Osteoblast (primary cell): ENCODE measurements around the gene PAN3. TPM values are rescaled to one million over a fixed set of nuclear protein-coding genes. Genes with fewer than 3 reads are reported as not detected.
A peak's percentile ranks its signal among the peaks of the same experiment; 100 is the strongest.

Experiments
- DNase-seq: peaks from one replicate; pipeline ENCODE4 v3.0.0; 2011; ENCODE audit warnings: low spot score, mixed read lengths; ENCODE audit not compliant: insufficient read length; ENCODE audit errors: missing footprints
- H2AFZ ChIP-seq: 2 replicates; pipeline ENCODE4 v1.6.0; 2011; ENCODE audit warnings: mild to moderate bottlenecking, low read length
- H3K27ac ChIP-seq: 2 replicates; pipeline ENCODE4 v1.5.1; 2011; ENCODE audit warnings: mild to moderate bottlenecking, low read depth, low read length, moderate library complexity
- H3K27me3 ChIP-seq: 2 replicates; pipeline ENCODE4 v1.6.0; 2012; ENCODE audit warnings: mild to moderate bottlenecking, control low read depth, inconsistent platforms, low read length, moderate library complexity; ENCODE audit not compliant: insufficient read depth
- H3K36me3 ChIP-seq: 2 replicates; pipeline ENCODE4 v1.5.1; 2011; ENCODE audit warnings: mild to moderate bottlenecking, low read length, control low read depth, moderate library complexity; ENCODE audit not compliant: insufficient read depth
- H3K4me1 ChIP-seq: 2 replicates; pipeline ENCODE4 v1.5.1; 2011; ENCODE audit warnings: mild to moderate bottlenecking, low read length, control low read depth, moderate library complexity; ENCODE audit not compliant: insufficient read depth
- H3K4me2 ChIP-seq: 2 replicates; pipeline ENCODE4 v1.6.0; 2011; ENCODE audit warnings: mild to moderate bottlenecking, low read length; ENCODE audit not compliant: insufficient read depth
- H3K4me3 ChIP-seq: fragments of 200-600 bp; sonication (generic); 3 replicates; pipeline ENCODE4 v1.5.1; 2012; ENCODE audit warnings: mild to moderate bottlenecking, low read length, inconsistent platforms; ENCODE audit not compliant: insufficient read depth
- H3K79me2 ChIP-seq: 2 replicates; pipeline ENCODE4 v1.6.0; 2012; ENCODE audit warnings: mild to moderate bottlenecking, low read length, control low read depth, inconsistent platforms; ENCODE audit not compliant: insufficient read depth
- H3K9me3 ChIP-seq: 2 replicates; pipeline ENCODE4 v1.5.1; 2011; ENCODE audit warnings: low read depth, low read length, control low read depth
- H4K20me1 ChIP-seq: 2 replicates; pipeline ENCODE4 v1.6.0; 2012; ENCODE audit warnings: mild to moderate bottlenecking, low read length, control low read depth; ENCODE audit not compliant: insufficient read depth
- total RNA-seq: library from RNA; depleted of rRNA; stranded (reverse); fragments of >200 nt; gene quantifications from 2 replicates; pipeline ENCODE4 v1.2.3, GENCODE V29; 2012
- TF ChIP-seq, protein P1 (sequence below): IDR thresholded peaks from 2 replicates; pipeline ENCODE4 v1.5.1; 2011; ENCODE audit warnings: mild to moderate bottlenecking, low read depth, low read length, moderate library complexity; ENCODE audit errors: extremely low read depth

PAN3 gene
- total RNA-seq, 1 donor = 27.5 TPM

DNA sequence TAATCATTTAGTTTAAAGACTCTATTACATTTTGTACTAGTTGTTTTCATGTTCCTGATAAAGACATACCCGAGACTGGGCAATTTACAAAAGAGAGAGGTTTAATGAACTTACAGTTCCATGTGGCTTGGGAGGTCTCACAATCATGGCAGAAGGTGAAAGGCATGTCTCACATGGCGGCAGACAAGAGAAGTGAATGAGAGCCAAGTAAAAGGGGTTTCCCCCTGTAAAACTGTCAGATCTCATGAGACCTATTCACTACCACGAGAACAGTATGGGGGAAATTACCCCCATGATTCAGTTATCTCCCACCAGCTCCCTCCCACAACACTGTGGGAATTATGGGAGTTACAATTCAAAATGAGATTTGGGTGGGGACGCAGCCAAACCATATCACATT lies 129.2 kb downstream of the PAN3 start:
- no peaks in the 10 kb centered on the region for H3K27me3 ChIP-seq
- H3K9me3 ChIP-seq = no peaks in the 10 kb centered on the region
- H3K36me3 ChIP-seq = peaks cover 17% of the 10 kb centered on the region
- no peaks in the 10 kb centered on the region for H3K4me1 ChIP-seq
- H2AFZ ChIP-seq = no peak overlapping the region
- TF ChIP-seq, protein P1, sequence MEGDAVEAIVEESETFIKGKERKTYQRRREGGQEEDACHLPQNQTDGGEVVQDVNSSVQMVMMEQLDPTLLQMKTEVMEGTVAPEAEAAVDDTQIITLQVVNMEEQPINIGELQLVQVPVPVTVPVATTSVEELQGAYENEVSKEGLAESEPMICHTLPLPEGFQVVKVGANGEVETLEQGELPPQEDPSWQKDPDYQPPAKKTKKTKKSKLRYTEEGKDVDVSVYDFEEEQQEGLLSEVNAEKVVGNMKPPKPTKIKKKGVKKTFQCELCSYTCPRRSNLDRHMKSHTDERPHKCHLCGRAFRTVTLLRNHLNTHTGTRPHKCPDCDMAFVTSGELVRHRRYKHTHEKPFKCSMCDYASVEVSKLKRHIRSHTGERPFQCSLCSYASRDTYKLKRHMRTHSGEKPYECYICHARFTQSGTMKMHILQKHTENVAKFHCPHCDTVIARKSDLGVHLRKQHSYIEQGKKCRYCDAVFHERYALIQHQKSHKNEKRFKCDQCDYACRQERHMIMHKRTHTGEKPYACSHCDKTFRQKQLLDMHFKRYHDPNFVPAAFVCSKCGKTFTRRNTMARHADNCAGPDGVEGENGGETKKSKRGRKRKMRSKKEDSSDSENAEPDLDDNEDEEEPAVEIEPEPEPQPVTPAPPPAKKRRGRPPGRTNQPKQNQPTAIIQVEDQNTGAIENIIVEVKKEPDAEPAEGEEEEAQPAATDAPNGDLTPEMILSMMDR = no peak
- DNase-seq = no peak
- H3K4me2 ChIP-seq = no peak overlapping the region
- H3K27ac ChIP-seq = no peak overlapping the region
- H4K20me1 ChIP-seq = no peaks in the 10 kb centered on the region
- H3K4me3 ChIP-seq = no peak overlapping the region
- no peaks in the 10 kb centered on the region for H3K79me2 ChIP-seq

DNA sequence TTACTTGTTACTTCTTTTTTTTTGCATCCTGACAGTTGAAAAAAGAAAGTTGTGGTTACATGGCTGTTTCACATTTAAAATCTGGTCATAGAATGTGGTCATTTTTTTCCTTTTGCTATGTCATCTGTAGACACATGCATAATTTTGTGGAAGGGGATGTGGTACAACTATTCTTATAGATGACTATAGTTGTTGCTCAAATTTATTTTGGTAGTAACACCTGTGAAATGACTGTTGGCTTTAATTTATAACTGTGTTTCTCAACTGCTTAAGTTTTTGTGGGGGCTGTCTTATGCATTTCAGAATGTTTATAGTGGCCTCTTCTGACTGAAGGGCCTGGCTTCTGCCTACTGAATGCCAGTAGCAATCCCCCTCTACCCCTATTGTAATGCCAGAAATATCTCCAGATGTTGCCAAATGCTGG lies 130.5 kb downstream of the PAN3 start:
- DNase-seq = no peak
- Histone ChIP-seq H3K4me3 (no peak overlapping the region), H3K27ac (no peak overlapping the region), H3K36me3 (peaks cover 16% of the 10 kb centered on the region), H3K4me2 (no peak overlapping the region), H4K20me1 (no peaks in the 10 kb centered on the region), H3K79me2 (no peaks in the 10 kb centered on the region), H3K4me1 (no peaks in the 10 kb centered on the region), H2AFZ (no peak overlapping the region), H3K9me3 (no peaks in the 10 kb centered on the region), H3K27me3 (no peaks in the 10 kb centered on the region)
- TF ChIP-seq, protein P1 = no peak

DNA sequence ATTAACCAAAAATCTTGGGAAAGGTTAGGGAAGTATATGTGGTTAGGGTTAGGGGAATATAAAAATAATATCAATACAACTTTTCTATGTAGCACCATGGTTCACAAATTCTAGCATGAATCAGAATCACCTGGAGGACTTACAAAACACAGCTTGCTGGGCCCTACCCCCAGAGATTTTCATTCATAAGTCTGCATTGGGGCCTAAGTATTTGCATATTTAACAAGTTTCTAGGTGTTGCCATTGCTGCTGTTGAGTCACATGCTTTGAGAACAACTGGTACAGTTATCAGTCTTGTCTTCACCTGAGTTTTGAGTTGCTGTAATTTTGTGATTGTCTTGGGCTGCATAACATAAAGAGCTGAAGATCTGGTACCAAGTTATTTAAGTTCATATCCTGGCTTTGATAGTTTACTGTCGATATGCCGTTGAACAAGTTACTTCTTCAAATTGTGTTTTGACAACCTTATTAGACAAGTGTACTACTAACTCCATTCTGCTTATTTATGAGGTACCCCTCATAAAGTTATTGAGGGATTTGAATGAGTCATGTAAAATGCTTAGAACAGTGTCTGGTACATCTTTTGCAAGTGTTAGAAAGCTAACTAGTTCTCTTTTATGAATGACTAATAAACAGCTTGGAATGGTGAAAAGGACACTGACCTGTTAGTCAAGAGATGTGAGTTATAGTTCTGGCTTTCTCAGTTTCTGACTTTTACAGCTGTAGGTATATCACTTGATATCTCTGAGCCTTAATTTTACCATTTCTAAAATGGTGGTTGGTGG lies 132.9 kb downstream of the PAN3 start:
- Histone ChIP-seq H3K4me3 (no peak overlapping the region), H3K27me3 (no peaks in the 10 kb centered on the region), H3K9me3 (no peaks in the 10 kb centered on the region), H2AFZ (no peak overlapping the region), H3K36me3 (peaks cover 14% of the 10 kb centered on the region), H3K4me2 (no peak overlapping the region), H3K4me1 (no peaks in the 10 kb centered on the region), H3K79me2 (no peaks in the 10 kb centered on the region), H4K20me1 (no peaks in the 10 kb centered on the region), H3K27ac (no peak overlapping the region)
- DNase-seq = no peak
- TF ChIP-seq, protein P1 = no peak

DNA sequence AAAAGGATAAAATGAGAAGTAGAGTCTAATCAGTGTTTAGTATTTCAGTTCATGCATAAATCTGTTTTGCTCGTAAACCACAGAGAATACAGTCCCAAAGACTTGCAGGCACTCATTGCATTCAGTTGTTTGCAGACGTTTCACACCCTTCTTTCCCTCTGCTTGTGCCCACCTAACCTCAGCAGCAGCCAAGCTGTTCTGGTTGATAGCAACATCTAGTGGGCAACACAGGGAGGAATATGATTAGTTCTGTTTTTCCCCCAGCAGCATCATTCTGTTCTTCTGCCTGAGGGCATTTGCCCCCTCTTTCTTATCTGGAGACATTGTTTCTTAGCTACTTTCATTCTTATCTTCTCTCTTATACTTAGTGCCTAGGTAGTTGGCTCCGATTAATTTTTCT lies 135.6 kb downstream of the PAN3 start:
- no peaks in the 10 kb centered on the region for H4K20me1 ChIP-seq
- H3K4me1 ChIP-seq = no peaks in the 10 kb centered on the region
- no peak overlapping the region for H3K4me3 ChIP-seq
- H2AFZ ChIP-seq = no peak overlapping the region
- H3K9me3 ChIP-seq = no peaks in the 10 kb centered on the region
- no peak for DNase-seq
- no peak overlapping the region for H3K27ac ChIP-seq
- no peaks in the 10 kb centered on the region for H3K27me3 ChIP-seq
- no peak overlapping the region for H3K4me2 ChIP-seq
- peaks cover 4% of the 10 kb centered on the region for H3K36me3 ChIP-seq
- TF ChIP-seq, protein P1 = peak; percentile 16
- no peaks in the 10 kb centered on the region for H3K79me2 ChIP-seq
